HG02642 (cell line): ENCODE measurements around the gene XYLT1.

Source experiments
- ATAC-seq: cut with Tn5 transposase; IDR thresholded peaks from one replicate; pipeline ENCODE4 v1.9.1; 2021; ENCODE audit warnings: mild to moderate bottlenecking; ENCODE audit not compliant: unreplicated experiment, poor library complexity

Gene XYLT1

GRCh38 chr16:17301184-17301583, 169.6 kb downstream of the XYLT1 start:
- no peak for ATAC-seq

DNA sequence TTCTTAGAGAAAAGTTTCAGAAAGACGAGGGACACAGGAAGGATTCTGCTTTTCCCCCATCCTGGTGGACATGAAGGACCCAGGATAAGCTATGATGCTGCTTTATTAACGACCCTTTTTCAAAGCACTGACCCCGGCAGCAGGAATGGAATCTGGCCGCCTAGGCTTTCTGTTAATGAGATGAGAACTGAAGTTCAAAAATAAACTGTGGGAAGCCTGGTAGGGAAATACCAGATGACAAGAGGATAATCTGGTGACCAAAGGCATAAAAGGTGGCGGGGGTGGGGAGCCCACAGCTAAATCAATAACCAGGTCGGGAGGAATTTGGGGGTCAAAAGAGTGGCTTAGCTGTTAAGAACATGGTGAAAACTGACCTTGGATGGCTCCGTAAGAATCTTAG, 171.0 kb downstream of the XYLT1 start:
- no peak for ATAC-seq

GRCh38 chr16:17298238-17298637, 172.5 kb downstream of the XYLT1 start:
- ATAC-seq, result no peak

GRCh38 chr16:17296431-17296830, 174.3 kb downstream of the XYLT1 start:
- ATAC-seq, result no peak

GRCh38 chr16:17295948-17296347, 174.8 kb downstream of the XYLT1 start:
- ATAC-seq, result no peak

DNA sequence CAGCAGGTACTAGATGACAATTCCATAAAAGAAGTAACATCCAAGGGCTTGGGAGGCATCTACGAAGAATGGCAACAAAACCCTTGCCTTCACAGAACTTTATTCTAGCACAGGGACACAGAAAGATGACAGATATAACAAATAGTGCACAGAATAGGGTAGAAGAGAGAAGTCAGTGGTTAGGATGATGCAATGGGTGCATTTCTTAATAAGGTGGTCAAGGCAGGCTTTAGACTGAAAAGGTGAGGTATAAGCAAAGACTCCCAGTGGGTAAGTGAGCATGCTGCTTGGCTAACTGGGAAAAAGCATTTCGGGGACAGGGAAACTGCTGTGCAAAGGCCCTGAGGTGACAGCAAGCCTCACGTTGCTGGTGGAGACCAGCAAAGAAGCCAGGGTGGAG, 175.9 kb downstream of the XYLT1 start:
- ATAC-seq, result no peak

DNA sequence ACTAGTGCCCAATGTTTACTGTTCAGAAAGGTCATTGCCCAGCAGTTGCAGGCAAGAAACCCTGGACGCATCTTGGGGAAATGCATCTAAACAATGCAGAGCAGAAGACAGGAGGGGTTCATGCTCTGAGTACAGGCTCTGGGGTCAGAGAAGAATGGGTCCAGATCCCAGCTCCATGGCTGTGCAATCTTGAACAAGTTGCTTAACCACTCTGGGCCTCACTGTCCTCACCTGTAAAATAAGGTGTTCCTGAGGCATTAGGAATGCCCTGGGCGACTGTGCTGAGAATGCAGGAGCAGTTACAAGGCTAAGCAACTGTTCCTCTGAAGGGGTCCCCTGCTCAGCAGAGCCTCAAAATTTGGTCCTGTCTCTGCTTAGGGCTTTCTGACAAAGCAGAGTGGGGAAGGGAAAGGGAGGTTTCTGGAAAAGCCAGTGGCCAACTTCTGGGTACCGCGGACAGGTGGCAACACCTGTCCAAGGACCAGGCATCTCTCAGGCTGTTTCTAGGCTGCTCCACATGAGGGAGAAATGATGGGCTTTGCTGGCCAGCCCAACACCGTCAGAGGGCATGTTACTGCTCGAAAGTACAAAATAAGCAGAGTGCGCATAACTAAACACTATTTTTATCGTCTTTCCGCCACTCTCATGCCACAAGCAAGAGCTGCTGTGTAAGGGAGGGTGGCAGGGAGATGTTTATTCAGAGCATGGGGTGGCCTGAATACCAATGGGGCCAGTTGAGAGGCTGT, 176.8 kb downstream of the XYLT1 start:
- no peak for ATAC-seq

DNA sequence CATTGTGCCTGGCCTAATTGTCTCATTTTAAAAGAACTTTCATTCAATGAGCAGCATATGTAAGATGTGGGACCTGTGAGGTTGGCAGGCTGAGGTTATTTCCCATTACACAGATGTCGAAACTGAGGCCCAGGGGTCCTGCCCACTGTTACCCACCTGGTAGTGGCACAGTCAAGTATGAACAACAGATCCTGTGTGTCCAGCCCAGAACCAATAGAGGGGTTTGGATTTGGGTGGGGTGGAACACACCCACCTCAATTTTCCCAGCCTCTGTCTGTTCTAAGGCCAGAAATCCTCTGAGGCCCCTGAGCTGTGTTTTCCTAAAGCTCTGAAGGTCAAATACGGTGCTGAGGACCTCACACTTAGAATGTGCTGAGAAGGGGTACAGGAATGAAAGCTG, 179.5 kb downstream of the XYLT1 start:
- ATAC-seq, result no peak

GRCh38 chr16:17289674-17290635, 180.8 kb downstream of the XYLT1 start:
- ATAC-seq, result no peak

GRCh38 chr16:17289050-17289449, 181.7 kb downstream of the XYLT1 start:
- ATAC-seq, result no peak

DNA sequence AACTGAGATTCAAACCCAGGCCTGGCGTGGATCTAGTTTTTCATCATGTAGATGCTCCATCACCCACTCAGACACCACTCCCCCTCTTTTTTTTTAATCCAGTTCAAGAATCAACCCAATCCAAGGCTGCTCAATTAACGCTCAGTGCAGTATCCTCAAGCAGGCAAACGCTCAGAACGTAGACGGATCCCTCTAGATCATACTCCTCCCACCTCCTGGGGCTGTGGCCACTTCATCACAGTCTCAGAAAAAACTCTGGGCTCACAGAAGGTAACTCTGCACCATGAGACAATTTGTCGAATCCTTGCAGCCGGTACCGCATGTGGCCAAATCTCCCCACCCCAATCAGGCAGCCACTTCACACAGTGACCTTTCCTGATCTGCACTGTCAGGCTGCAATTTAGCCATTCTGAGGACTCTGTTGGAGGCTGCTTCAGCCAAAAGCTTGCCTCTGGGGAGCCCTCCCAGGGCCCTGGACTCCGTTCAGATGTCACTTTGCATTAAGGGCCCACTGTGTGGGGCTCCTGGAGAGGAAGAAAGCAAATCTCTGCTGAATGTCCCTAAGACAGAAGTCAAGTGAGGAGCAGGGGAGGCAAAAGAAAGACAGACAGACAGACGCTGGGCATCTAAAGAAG, 183.5 kb downstream of the XYLT1 start:
- ATAC-seq, result no peak

DNA sequence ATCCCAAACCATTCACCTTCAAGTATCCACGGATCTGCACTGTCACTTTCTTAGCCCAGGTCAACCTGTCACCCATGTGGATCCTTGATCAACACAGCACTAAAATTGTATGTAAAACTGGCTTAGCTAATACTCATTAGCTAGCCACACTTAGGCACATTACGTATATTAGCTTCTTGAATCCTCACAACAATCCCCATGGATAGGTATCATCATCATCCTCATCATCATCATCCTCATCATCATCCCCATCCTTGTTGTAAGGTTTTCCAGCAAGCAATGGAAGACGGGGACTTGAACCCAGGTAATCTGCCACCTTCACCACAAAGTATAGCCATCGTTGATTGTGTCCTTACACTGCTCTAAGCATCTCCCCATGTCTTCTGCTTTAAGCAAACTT, 184.3 kb downstream of the XYLT1 start:
- no peak for ATAC-seq

DNA sequence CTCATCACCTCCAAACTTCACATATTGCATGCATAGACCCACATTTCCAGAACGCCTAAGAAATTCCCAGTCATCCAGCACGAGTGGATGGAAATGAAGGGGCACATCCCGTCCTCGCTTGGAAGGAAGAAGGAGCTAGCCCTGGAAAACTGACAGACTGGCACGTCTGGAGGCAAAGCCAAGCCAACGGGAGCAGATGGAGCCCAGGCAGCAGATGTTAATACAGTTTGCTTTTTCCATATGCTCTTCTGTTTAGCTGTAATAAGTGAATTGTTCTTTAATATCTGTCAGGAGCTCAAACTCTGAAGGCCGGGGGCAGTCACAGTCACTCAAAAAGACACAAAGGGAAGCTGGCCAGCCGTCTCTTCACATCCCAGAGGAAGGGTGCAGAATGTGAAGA, 187.7 kb downstream of the XYLT1 start:
- no peak for ATAC-seq

GRCh38 chr16:17282247-17282646, 188.5 kb downstream of the XYLT1 start:
- ATAC-seq, result no peak

DNA sequence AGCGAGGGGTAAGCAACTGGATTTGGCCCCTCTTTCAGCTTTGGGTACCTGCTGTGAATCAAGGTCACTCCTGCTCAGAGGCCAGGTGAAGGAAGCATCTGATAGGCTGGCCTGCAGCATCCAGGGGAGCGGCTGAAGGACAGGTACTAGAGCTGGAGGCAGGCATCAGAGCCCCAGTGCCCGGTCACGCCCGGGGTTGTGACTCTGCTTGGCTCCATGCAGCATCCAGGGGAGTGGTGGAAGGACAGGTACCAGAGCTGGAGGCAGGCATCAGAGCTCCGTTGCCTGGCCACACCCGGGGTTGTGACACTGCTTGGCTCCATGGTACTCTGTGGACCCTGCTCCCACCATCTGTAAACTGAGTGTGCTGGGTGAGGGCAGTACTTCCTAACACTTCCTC, 189.7 kb downstream of the XYLT1 start:
- ATAC-seq, result no peak

GRCh38 chr16:17278988-17279387, 191.8 kb downstream of the XYLT1 start:
- ATAC-seq, result no peak

DNA sequence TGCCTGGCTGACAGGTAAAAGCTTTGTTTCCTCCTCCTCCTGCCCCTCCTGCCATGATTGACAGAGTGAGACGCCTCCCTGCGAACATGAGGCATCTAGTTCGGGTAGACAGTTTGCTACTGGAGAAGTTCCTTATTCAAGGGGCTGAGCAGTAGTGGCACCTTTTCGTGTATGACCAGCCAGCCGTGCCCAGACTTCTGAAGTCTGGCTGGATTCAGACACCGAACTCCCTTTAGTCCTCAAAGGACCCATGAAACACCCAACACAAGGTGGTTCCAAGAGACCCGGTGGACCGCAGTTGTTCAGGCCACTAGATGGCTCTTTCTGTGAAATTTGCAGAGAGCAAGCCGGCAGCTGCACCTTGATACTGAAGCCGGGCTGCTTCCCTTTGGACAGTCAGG, 192.8 kb downstream of the XYLT1 start:
- no peak for ATAC-seq

DNA sequence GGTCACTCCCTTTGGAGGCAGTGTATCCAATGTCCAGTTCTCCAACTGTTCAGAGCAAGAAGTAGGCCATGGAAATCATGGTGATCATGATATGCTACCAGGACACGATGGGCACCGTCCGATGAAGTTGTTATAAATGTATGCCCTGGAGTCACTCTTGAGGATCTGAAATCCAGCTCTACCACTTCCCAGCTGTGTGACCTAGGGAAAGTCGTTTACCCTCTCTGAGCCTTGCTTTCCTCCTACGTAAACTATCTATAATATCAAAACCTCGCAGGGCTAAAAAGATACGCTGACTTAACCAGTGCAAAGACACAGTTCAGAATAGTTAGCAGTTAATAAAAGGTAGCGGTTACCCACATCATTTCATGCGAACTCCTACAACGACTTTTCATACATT, 194.2 kb downstream of the XYLT1 start:
- no peak for ATAC-seq

DNA sequence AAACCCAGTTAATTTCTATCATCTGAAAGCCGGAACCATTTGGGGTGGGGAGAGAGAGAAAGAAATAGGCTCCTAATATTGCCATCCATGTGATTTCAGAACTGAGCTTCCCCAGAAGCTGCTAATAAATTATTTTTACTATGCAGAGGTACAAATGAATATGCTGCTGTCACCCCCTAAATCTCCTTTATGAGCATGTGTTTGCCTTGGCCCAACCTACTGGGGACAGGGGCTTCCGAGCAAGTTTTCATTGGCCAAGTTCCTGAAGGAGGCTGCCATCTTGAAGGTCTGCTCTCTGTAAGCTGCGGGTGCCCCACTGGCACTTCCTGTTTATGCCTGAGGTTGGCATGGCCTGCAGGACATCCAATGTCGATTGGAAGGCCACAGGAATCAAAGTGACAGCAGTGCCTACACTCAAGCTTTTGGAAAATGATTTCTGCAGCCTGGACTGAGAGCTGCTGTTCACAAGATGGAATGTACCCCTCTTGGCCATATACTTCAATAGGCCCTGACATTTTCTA, 194.7 kb downstream of the XYLT1 start:
- no peak for ATAC-seq

- no peak for ATAC-seq
Observed at GRCh38 chr16:17275076-17276009, 195.4 kb downstream of the XYLT1 start.
